GM18909 (cell line): Measurements from ENCODE around the gene GGCX.
"Not testable (repeated sequence)": the region's sequence is repeated elsewhere in the genome, so short reads cannot be mapped to it uniquely, and the experiment has no call there.

Experiments used
- ATAC-seq: cut with Tn5 transposase; IDR thresholded peaks from one replicate; pipeline ENCODE4 v1.9.1; 2021; ENCODE audit warnings: mild to moderate bottlenecking; ENCODE audit not compliant: unreplicated experiment, poor library complexity

The GGCX gene

GRCh38 chr2:85595301-85596025 lies 34.2 kb upstream of the GGCX start, which contains the start of gene RNF181:
Gene RNF181, plus strand, starts transcription at chr2:85595745. Its CDS starts 19 bp downstream, at chr2:85595764.
- peak; percentile 99 for ATAC-seq

- ATAC-seq: no peak
Observed at GRCh38 chr2:85594715-85595300, 33.5 kb upstream of the GGCX start.

GRCh38 chr2:85593023-85593422 lies 31.7 kb upstream of the GGCX start:
- ATAC-seq: no peak

- not testable (repeated sequence) for ATAC-seq
Observed at GRCh38 chr2:85592299-85592698, 31.0 kb upstream of the GGCX start.

GRCh38 chr2:85591563-85591962 lies 30.3 kb upstream of the GGCX start:
- ATAC-seq: no peak

- no peak for ATAC-seq
Observed at GRCh38 chr2:85590950-85591349, 29.7 kb upstream of the GGCX start.

GRCh38 chr2:85589982-85590791 lies 28.9 kb upstream of the GGCX start:
- ATAC-seq: no peak

GRCh38 chr2:85589181-85589580 lies 27.9 kb upstream of the GGCX start:
- no peak for ATAC-seq

- no peak for ATAC-seq
Observed at GRCh38 chr2:85588645-85589044, 27.4 kb upstream of the GGCX start.

- no peak for ATAC-seq
Observed at GRCh38 chr2:85588236-85588635, 26.9 kb upstream of the GGCX start.

- no peak for ATAC-seq
Observed at GRCh38 chr2:85585781-85586105, 24.4 kb upstream of the GGCX start.

GRCh38 chr2:85584857-85585780 lies 23.8 kb upstream of the GGCX start:
- peak; percentile 39 for ATAC-seq

GRCh38 chr2:85584354-85584856 lies 23.1 kb upstream of the GGCX start, which contains the start of gene VAMP5:
Gene VAMP5, plus strand, starts transcription at chr2:85584431. Its CDS starts 60 bp downstream, at chr2:85584491.
- ATAC-seq: peak; percentile 18

GRCh38 chr2:85583667-85584353 lies 22.5 kb upstream of the GGCX start:
- ATAC-seq: peak; percentile 64

GRCh38 chr2:85582492-85582891 lies 21.2 kb upstream of the GGCX start:
- ATAC-seq: no peak

GRCh38 chr2:85580206-85580605 lies 18.9 kb upstream of the GGCX start:
- no peak for ATAC-seq

- ATAC-seq: no peak
Observed at GRCh38 chr2:85579266-85579935, 18.1 kb upstream of the GGCX start.

- ATAC-seq: peak; percentile 54
Observed at GRCh38 chr2:85578243-85579180, 17.2 kb upstream of the GGCX start.
